ENCODE results near the gene WRAP53. TPM values are rescaled to one million over a fixed set of nuclear protein-coding genes. Genes with fewer than 3 reads are reported as not detected.

Gene WRAP53
- total RNA-seq, 2 experiments from 2014 or later, result 24.8 to 30.7 TPM

- no peaks in the 10 kb centered on the region for H3K36me3 ChIP-seq (ENCODE audit: insufficient read depth, low read length)
- no peaks in the 10 kb centered on the region for H3K9me2 ChIP-seq (ENCODE audit: insufficient read depth, low read length)
- H3K4me2 ChIP-seq (ENCODE audit: low read length), result no peak overlapping the region
- H3K79me2 ChIP-seq (ENCODE audit: insufficient read depth, low read depth, low read length), result no peaks in the 10 kb centered on the region
- TF ChIP-seq EZH2phosphoT487 (IDR thresholded peaks at IDR 0.05; ENCODE audit: borderline replicate concordance, low read depth, low read length) (no peak), CTCF (conservative IDR thresholded peaks at IDR 0.05; ENCODE audit: low read length) (no peak)
- H4K20me1 ChIP-seq (ENCODE audit: insufficient read depth, low read length), result no peaks in the 10 kb centered on the region
- H3K27ac ChIP-seq (ENCODE audit: low read depth, low read length, poor library complexity, severe bottlenecking), result no peak overlapping the region
- BruUV-seq (replicated peaks), result no TSS peak
- no peaks in the 10 kb centered on the region for H3K4me1 ChIP-seq (ENCODE audit: insufficient read depth, low read length, poor library complexity, severe bottlenecking)
- H2AFZ ChIP-seq (ENCODE audit: low read length), result no peak overlapping the region
- no peaks in the 10 kb centered on the region for H3K9me3 ChIP-seq (ENCODE audit: low read length)
- no peak overlapping the region for H3K4me3 ChIP-seq (ENCODE audit: low read depth, low read length, poor library complexity, severe bottlenecking)
- ChIA-PET POLR2A (no interaction called here), CTCF (ENCODE audit: unreplicated experiment) (no interaction called here)
- intact Hi-C loops (cut with micrococcal nuclease; ENCODE audit: unreplicated experiment), result no loop called here
- DNase-seq (ENCODE audit: low spot score), result no peak
Observed at GRCh38 chr17:7719661-7720060, 31.4 kb downstream of the WRAP53 start.

- ChIA-PET POLR2A (interaction anchor here (0.7 kb wide), 2 partner anchors 11 to 100 kb away, joined by 3 to 7 read pairs; no protein-coding TSS in a partner anchor), CTCF (ENCODE audit: unreplicated experiment) (no interaction called here)
- TF ChIP-seq EZH2phosphoT487 (IDR thresholded peaks at IDR 0.05; ENCODE audit: borderline replicate concordance, low read depth, low read length) (no peak), CTCF (conservative IDR thresholded peaks at IDR 0.05; ENCODE audit: low read length) (no peak)
- H3K9me3 ChIP-seq (ENCODE audit: low read length), result no peaks in the 10 kb centered on the region
- H2AFZ ChIP-seq (ENCODE audit: low read length), result no peak overlapping the region
- H3K36me3 ChIP-seq (ENCODE audit: insufficient read depth, low read length), result no peaks in the 10 kb centered on the region
- BruUV-seq (replicated peaks), result no TSS peak
- no peaks in the 10 kb centered on the region for H3K79me2 ChIP-seq (ENCODE audit: insufficient read depth, low read depth, low read length)
- intact Hi-C loops (cut with micrococcal nuclease; ENCODE audit: unreplicated experiment), result no loop called here
- H3K4me2 ChIP-seq (ENCODE audit: low read length), result no peak overlapping the region
- no peak overlapping the region for H3K4me3 ChIP-seq (ENCODE audit: low read depth, low read length, poor library complexity, severe bottlenecking)
- H3K27ac ChIP-seq (ENCODE audit: low read depth, low read length, poor library complexity, severe bottlenecking), result no peak overlapping the region
- DNase-seq (ENCODE audit: low spot score), result no peak
- no peaks in the 10 kb centered on the region for H3K4me1 ChIP-seq (ENCODE audit: insufficient read depth, low read length, poor library complexity, severe bottlenecking)
- no peaks in the 10 kb centered on the region for H4K20me1 ChIP-seq (ENCODE audit: insufficient read depth, low read length)
- no peaks in the 10 kb centered on the region for H3K9me2 ChIP-seq (ENCODE audit: insufficient read depth, low read length)
Observed at GRCh38 chr17:7720125-7720524, 31.8 kb downstream of the WRAP53 start.

GRCh38 chr17:7721612-7722011, 33.3 kb downstream of the WRAP53 start:
- POLR2A ChIA-PET, result no interaction called here
- CTCF ChIA-PET (ENCODE audit: unreplicated experiment), result no interaction called here

More at GRCh38 chr17:7721612-7722011, 33.3 kb downstream of the WRAP53 start:
- Histone ChIP-seq H3K36me3 (ENCODE audit: insufficient read depth, low read length) (no peaks in the 10 kb centered on the region), H2AFZ (ENCODE audit: low read length) (no peak overlapping the region), H3K79me2 (ENCODE audit: insufficient read depth, low read depth, low read length) (no peaks in the 10 kb centered on the region), H3K9me2 (ENCODE audit: insufficient read depth, low read length) (no peaks in the 10 kb centered on the region), H3K9me3 (ENCODE audit: low read length) (no peaks in the 10 kb centered on the region), H3K4me3 (ENCODE audit: low read depth, low read length, poor library complexity, severe bottlenecking) (no peak overlapping the region), H3K4me2 (ENCODE audit: low read length) (no peak overlapping the region), H3K4me1 (ENCODE audit: insufficient read depth, low read length, poor library complexity, severe bottlenecking) (no peaks in the 10 kb centered on the region), H4K20me1 (ENCODE audit: insufficient read depth, low read length) (no peaks in the 10 kb centered on the region), H3K27ac (ENCODE audit: low read depth, low read length, poor library complexity, severe bottlenecking) (no peak overlapping the region)
- BruUV-seq (replicated peaks), result no TSS peak
- DNase-seq (ENCODE audit: low spot score), result no peak
- intact Hi-C loops (cut with micrococcal nuclease; ENCODE audit: unreplicated experiment), result no loop called here
- TF ChIP-seq CTCF (conservative IDR thresholded peaks at IDR 0.05; ENCODE audit: low read length) (no peak), EZH2phosphoT487 (IDR thresholded peaks at IDR 0.05; ENCODE audit: borderline replicate concordance, low read depth, low read length) (no peak)
